Measurements from ENCODE around the gene PLD4.

- TF ChIP-seq CTCF (IDR thresholded peaks at IDR 0.05; ENCODE audit: poor library complexity) (no peak), EZH2 (IDR thresholded peaks at IDR 0.05; ENCODE audit: borderline replicate concordance) (no peak), EZH2phosphoT487 (IDR thresholded peaks at IDR 0.05; ENCODE audit: low read depth, severe bottlenecking, unreplicated experiment) (no peak)
Measured at GRCh38 chr14:104982548-104983230, 58.0 kb downstream of the PLD4 start.
